ENCODE data around the gene VWA2.
"Not testable (repeated sequence)": the region's sequence is repeated elsewhere in the genome, so short reads cannot be mapped to it uniquely, and the experiment has no call there.

Gene VWA2

GRCh38 chr10:114319406-114320248, 80.6 kb downstream of the VWA2 start:
- DNase-seq (ENCODE audit: low spot score), result no peak

DNA sequence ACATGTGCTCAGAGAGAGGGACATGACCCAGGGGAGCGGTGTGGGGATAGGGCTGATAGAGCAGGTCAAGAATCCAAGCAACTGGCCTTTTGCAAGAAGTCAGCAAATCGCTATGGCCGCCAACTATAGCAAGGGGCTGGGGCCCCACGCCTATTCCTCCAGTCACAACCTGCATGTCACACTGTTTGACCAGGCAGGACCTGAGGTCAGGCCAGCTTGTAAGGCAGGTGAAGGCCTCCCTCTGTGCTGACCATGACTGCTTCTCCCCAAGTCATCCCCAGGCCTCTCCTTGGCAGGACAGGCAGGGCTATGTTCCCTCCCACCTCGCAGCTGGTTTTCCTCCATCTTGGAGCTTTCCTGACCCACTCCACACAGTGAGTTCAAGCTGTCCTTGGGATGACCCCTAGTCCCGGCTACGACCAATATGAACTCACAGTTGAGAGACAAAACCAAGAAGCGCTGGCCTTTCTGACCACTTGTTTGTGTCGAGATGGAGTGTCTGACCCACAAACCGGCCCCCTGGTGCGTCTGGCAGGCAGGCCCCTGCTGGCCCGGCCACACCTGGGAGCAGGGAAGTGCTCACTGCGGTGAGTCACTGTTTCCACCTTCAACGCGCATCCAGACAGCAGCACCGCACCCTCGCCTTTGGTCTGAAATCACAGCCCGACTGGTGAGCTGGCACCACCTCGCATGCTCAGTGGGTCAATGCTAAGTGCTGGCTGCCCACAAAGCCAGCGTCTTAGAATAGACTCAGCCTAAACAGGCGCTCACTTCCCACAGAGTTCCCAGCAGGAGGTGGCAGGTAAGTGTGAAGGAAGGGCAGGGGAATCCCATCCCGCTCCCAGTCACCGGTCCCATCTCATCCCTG, 81.4 kb downstream of the VWA2 start:
- DNase-seq (ENCODE audit: low spot score), result no peak

DNA sequence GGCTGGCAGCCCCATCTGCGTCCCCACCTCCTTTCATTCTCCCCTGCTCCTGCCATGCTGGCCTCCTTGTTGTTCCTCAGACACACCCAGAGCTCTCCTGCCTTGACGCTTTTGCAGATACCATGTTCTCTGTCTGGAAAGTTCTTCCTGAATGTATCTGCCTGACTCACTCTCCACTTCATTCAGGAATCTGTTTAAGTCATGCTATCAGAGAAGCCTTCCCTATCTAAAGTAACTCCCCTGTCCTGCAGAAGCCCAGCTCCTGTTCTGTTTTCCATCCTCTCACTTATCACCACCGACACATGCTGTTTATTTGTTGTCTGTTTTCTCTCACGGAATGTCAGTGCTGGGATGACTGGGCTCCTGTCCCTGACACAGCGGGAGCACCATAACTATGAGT, 83.3 kb downstream of the VWA2 start:
- DNase-seq (ENCODE audit: low spot score), result no peak

DNA sequence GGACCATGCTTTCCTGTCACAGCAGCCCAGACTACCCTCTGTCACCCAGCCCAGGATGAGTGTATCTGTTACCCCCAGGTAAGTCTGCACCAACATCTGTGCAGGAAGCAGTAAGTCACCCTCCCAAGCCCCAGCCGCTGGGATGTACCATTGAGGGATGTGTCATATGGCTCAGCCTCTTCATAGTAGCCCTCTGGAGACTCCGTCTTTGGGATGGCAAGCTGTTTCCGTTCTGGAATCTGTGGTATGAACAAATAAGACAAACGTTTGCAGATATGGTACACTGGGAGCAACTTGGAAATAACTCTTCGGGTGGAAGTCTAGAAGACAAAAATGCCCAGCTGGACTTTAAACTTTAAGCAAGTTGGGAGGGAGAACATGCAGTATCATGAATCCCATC, 84.0 kb downstream of the VWA2 start:
- DNase-seq (ENCODE audit: low spot score), result no peak

DNA sequence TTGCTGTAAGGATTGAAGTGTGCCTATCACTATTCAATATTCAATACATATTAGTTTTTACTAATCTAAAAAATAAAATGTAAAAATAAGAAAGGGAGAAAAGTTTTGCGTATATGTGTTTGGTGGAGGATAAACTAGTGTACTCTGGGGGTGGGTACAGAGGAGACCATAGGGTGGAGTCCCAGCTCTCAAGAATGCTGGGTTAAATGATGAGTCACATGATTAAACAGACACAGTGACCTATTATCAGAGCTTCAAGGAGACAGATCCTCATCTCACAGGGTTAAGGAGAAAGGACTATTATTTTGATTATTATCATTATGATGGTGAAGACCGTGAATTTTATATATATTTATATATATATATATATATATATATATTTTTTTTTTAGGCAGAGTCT, 87.7 kb downstream of the VWA2 start:
- DNase-seq (ENCODE audit: low spot score), result no peak

DNA sequence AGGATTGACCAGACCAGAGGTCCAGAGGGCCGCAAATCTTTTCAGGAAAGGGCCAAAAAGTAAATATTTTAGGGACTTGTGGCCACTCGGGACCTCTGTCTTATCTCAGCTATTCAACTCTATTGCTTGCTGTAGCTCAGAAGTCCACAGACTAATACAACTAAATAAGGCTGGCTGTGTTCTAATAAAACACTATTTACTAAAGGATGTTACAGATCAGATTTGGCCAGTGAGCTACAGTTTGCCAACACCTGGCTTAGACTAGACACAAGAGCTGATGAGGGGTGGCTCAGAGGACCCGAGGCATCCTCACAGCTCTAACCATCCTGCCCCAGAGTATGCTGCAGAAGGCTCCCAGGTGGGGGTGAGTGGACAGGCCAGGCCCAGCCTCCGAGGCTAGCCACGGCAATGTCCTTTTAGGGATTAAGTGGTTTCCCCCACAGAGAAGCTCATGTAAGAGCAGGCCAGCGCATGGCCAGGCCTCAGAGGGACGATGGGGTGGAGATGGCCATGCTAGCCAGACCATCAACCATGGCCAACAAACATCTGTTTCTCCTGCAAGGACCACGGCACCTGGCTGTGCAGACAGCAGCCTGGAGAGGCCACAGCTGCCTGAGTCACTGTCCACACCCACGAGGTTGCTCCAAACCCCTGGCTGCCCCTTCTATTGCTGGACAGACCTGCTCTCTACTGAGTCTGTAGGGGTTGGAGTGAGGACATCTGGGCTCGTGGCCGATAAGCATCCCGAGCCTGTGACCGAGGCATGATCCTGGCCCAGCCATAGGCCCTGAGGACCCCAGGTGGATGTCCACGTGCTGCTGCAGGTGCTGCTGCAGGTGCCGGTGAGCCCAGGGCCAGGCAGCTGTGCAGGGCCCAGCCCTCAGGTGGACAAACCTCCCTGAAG, 88.7 kb downstream of the VWA2 start:
- DNase-seq (ENCODE audit: low spot score), result no peak

GRCh38 chr10:114328441-114328812, 89.4 kb downstream of the VWA2 start:
- no peak for DNase-seq (ENCODE audit: low spot score)

DNA sequence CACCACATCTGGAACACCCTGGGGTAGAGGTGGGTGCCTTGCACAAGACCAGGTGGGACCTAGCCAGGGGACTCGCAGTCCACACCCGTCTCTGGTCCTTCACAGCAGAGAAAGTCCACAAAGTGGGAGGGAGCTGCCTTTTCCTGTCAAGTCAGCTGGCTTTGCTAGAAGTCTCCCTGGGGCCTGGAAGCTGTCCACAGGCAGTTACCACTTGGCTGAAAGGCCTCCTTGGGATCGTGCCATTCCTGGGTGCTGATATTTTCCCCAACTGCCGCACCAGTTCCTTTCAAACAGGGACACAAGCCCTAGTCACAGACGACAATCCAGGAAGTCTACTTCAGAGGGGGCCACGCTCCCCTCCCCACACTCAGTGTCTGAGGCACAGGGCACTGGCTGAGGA, 89.8 kb downstream of the VWA2 start:
- no peak for DNase-seq (ENCODE audit: low spot score)

DNA sequence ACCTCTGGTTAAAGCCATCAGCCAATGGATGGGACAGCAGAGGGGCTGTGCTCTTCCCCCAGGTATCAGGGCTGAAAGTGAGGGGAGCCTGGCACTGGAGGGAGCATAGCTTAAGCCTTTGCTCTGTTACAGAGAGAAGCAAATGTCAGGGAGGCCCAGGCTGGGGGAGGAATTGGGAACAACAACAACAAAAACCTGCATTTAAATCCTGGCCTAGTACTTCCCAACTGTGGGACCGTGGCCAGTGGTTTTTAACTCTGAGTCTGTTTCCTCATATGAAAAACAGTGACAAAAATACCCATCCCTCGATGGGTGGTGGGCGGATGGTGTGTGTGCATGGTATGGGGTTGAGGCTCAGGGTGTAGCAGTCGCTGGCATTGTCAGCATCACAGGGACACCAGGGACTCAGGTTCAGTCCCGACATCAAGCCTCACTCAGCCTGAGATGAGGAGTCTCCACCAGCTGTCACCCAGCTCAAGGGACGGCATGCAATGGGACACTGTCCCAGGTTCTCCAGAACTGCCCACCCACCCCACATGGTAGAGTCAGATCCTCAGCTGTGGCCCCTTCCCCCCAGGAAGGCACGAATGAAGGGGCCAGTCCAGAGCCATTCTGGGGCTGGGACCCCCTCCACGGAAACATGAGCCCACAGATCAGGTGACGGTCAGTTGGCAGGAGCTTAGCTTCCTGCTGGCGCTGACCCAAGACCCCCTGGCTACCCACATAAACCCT, 90.7 kb downstream of the VWA2 start:
- no peak for DNase-seq (ENCODE audit: low spot score)

- no peak for DNase-seq (ENCODE audit: low spot score)
These were observed 93.5 kb downstream of the VWA2 start for GRCh38 chr10:114332301-114333192.

GRCh38 chr10:114333441-114333840, 94.4 kb downstream of the VWA2 start:
- not testable (repeated sequence) for DNase-seq (ENCODE audit: low spot score)

DNA sequence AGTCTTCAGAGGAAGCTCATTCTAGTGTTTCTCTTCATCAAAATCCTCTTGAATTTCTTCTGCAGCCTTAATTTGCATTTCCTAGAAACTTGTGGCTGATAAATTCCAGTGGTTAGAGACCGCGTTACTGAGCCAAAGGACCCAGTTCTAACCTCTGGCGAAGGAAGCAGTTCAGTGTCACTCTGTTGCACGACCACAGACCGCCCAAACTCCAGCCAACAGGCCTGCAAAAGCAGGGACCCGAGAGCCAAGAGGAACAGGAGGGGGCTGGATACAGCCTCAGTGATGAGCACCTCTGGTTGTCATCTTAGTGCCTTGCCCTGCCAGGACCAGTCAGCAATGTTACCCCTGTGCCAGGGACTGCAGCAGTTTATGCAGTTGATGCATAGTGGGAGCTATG, 95.2 kb downstream of the VWA2 start:
- DNase-seq (ENCODE audit: low spot score), result no peak

GRCh38 chr10:114335614-114336013, 96.6 kb downstream of the VWA2 start:
- DNase-seq (ENCODE audit: low spot score), result no peak

DNA sequence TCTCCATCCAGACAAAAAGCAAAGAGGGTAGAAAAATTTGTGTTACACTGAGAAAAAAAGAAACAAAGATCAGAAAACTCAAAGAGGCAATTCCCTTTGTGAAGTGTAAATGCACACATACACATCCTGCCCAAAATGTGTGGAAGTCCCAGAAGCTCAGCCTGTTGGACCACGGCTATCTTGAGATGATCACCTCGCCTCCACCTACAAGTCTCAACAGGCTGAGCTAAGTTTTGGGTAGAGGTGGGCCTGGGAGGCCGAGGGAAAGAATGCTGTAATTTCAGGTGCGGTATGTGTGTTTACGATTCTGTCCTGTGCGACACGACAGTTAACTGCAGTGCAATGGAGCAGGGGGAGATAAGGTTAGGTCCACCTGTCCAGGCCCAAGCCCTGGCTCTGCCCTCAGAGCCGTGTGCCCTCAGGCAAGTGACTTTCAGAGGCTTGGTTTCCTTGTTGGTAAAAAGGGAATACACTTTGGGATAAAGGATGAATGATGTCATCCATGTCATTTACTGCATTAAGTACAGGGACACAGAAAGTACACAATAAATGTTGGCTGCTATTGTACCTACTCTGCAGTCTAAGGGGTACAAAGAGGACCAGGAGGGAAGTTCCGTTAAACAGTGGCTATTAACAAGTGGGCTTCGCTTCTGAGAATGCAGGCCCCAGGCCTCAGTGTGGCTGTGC, 97.9 kb downstream of the VWA2 start:
- no peak for DNase-seq (ENCODE audit: low spot score)

DNA sequence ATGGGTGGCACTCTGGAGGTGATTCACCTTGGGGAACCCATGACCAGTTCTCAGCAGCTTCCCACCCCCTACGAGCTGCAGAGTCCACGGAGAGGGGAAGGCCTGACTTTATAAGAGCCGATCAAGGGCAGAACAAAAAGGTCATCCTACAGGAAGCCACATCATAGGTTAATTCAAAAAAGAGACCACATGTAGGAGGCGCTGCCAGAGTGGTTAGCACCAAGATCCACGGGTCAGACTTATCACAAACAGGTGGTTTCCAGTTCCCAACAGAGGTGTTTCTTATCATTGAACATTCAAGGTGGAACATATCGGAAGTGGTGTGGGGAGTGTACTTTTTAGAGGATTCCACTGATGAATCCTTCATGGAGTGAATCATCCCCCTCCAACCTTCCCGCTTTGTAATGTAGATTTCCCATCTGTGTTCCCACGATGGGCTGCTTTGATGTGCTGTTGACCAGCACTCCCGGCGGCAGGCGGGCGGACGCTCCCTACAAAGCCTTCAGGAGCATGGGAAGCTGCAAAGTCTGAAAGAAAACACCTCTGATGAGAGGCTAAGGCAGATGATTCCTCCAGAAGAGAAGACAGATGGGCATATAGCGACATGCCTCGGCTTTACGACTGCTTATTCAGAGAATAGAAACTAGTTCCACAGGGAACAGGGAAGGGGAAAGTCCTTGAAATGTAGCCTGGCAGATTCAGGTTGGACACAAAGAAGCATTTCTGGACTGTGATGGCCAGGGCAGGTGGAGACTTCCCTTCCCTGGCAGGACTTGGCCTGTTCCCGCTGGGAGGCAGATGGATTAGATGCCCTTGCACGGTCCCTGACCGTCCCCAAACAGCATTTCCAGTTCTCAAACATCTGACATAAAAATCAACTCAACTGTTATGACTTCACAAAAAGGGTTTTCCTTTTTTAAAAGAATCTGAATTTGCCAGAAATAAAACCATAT, 98.7 kb downstream of the VWA2 start:
- no peak for DNase-seq (ENCODE audit: low spot score)

DNA sequence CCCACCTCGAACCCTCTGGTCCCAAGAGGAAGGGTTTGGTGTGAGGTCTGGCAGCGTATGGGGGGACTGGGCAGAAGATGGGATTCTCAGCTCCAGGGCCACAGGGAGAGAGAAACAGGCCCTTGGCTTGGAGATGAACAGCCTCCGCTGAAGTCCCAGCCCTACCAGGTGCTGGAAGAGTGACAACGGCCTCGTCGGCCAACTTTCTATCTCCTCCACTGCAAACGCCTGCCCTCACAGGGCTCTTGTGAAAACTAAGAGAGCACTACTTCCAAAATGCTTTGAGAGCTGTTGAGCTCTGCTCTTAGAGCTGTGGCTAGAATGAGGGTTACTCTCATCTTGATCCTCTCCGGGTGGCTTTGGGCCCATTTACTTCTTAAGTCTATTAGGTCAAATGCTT, 101.8 kb downstream of the VWA2 start:
- DNase-seq (ENCODE audit: low spot score), result no peak

All from CD4-positive, alpha-beta T cell treated with Interleukin-6 at 100 ng/mL for 8 hours (primary cell).